8988T (cell line): ENCODE data around the gene TMEM215.
"Not testable (repeated sequence)": the region's sequence is repeated elsewhere in the genome, so short reads cannot be mapped to it uniquely, and the experiment has no call there.

Source experiments
- DNase-seq: peaks from one replicate; pipeline ENCODE4 v3.0.0; 2011

The TMEM215 gene, protein sequence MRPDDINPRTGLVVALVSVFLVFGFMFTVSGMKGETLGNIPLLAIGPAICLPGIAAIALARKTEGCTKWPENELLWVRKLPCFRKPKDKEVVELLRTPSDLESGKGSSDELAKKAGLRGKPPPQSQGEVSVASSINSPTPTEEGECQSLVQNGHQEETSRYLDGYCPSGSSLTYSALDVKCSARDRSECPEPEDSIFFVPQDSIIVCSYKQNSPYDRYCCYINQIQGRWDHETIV

DNA sequence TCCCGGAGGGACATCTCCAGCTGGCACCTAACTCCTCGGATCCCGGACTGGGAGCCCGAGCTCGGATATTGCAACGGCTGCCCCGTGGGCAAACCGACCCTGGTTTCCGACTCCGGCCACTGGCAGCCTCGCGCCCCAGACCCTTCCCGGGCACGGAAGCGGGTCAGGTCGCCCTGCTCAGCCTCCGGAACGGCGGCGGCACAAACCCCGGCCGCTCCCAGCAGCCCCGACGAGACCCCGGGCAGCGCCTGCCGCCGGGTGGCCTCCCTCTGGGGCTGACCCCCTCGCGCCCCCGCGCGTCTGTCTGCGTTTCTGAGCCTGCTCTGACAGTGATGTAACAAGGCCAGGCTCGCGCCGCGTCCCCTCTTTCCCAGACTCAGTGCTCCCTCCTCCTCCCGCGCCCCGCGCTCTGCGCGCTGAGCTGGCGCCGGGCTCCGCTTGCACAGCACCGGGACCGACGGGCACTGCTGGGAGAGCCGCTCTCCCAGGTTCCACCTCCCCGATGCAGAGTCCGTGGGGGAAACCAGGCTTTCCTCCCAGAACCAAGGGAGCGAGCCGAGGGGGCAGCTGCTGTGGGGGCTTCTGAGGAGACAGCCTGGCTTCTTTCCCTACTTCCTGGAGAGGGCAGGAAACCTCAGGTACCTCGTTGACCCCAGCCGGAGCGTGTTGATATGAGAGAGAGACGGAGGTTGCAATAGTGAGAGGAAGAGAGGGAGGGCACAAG lies at the start of gene TMEM215:
Gene TMEM215, plus strand, starts transcription at position 373 of the 724 bp plus-strand sequence. CDS start 644 bp downstream, outside the sequence.
- DNase-seq: no peak

- DNase-seq: no peak
Measured at GRCh38 chr9:32735476-32735875, 47.9 kb upstream of the TMEM215 start.

GRCh38 chr9:32737378-32737777 lies 46.0 kb upstream of the TMEM215 start:
- DNase-seq: no peak

GRCh38 chr9:32738501-32739172 lies 44.7 kb upstream of the TMEM215 start:
- no peak for DNase-seq

GRCh38 chr9:32741706-32742105 lies 41.6 kb upstream of the TMEM215 start:
- DNase-seq: no peak

GRCh38 chr9:32742296-32742695 lies 41.0 kb upstream of the TMEM215 start:
- no peak for DNase-seq

DNA sequence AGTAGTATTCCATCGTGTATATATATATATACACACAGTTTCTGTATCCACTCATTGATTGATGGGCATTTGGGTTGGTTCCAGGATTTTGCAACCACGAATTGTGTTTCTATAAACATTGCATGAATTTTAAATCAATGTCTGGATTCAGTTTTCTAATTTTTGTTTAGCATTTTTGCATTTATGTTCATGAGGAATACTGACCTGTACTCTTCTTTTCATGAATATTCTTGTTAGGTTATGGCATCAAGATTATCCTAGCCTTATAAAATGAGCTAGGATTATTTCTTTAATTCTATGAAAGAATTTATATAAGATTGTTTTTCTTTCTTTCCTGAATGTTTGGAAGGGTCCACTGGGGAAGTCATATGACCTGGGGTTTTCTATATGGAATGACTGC lies 35.3 kb upstream of the TMEM215 start:
- no peak for DNase-seq

DNA sequence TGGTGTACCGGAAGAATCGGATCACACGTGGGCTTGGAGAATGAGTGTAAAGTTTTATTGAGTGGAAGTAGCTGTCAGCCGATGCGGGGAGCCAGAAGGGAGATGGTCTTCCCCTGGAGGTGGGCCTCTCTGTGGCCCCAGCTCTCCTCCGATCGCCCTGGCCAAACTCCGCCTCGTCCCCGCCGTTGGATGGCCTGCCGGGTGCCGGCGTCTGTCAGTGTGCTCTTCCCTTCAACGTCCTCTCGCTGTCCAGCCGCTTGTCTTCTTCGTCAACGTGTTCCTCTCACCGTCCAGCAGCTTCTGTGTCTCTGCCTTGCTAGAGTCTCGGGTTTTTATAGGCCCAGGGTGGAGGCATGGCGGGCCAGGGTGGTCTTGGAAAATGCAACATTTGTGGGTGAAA lies 27.6 kb upstream of the TMEM215 start:
- DNase-seq: no peak

DNA sequence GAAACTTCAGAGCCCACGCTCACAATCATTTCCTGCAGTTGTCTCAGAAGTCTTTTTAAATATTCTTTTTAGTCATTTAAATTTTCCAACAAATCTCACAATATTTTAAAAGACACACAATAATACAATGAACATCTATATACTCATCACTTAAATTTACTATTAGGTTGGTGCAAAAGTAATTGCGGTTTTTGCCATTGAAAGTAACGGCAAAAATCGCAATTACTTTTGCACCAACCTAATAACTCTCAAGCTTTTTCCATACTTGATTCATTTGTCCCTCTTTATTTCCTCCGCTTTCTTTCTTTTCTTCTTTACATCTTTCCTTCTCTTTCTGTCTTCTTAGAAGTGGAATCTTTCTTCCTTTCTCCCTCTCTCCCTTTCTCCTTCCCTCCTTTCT lies 19.2 kb upstream of the TMEM215 start:
- DNase-seq: no peak

DNA sequence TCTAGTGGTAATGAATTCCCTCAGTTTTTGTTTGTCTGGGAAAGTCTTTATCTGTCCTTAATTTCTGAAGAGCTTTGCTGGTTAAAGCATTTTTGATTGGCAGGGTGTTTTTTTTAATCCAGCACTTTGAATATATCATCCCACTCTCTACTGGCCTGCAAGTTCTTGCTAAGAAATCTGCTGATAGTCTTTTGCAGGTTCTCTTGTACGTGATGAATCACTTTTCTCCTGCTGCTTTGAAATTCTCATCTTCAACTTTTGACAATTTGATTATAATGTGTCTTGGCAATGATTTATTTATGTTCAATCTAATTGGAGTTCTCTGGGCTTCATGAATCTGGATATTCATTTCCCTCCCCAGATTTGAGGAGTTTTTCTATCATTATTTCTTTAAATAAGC lies 8.1 kb upstream of the TMEM215 start:
- no peak for DNase-seq

- DNase-seq: no peak
Measured at GRCh38 chr9:32776201-32776600, 7.1 kb upstream of the TMEM215 start.

GRCh38 chr9:32782476-32783167 lies 718 bp upstream of the TMEM215 start:
- DNase-seq: no peak

DNA sequence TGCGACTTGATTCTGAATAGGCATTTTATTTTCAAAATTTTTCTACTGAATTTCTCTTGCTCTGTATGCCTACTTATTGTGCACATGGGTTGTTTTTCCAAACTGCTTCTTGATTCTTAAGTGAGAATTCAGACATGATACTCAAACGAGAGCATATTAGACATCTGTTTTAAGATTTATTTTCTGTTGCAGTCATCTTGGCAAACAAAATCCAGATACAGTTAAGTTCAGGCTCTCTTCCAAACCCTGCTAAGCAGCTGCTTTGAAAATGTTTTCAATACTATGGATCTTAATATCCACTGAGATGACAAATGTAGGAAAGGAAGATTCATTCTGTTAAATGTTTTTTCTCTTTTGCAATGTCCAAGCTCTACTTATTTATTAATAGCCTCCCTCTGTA lies 4.5 kb downstream of the TMEM215 start:
- DNase-seq: no peak

DNA sequence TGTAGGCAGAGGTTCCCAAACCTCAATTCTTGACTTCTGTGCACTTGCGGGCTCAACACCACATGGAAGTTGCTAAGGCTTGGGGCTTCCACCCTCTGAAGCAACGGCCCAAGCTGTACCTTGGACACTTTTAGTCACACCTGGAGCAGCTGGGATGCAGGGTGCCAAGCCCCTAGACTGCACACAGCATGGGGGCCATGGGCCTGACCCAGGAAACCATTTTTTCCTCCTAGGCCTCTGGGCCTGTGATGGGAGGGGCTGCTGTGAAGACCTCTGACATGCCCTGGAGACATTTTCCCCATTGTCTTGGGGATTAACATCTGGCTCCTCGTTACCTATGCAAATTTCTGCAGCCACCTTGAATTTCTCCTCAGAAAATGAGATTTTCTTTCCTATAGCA lies 12.7 kb downstream of the TMEM215 start:
- not testable (repeated sequence) for DNase-seq

- DNase-seq: no peak
Measured at GRCh38 chr9:32801530-32801929, 18.2 kb downstream of the TMEM215 start.

GRCh38 chr9:32807217-32807616 lies 23.9 kb downstream of the TMEM215 start:
- DNase-seq: no peak

- DNase-seq: no peak
Measured at GRCh38 chr9:32811246-32811645, 27.9 kb downstream of the TMEM215 start.

- DNase-seq: no peak
Measured at GRCh38 chr9:32820322-32820721, 37.0 kb downstream of the TMEM215 start.

DNA sequence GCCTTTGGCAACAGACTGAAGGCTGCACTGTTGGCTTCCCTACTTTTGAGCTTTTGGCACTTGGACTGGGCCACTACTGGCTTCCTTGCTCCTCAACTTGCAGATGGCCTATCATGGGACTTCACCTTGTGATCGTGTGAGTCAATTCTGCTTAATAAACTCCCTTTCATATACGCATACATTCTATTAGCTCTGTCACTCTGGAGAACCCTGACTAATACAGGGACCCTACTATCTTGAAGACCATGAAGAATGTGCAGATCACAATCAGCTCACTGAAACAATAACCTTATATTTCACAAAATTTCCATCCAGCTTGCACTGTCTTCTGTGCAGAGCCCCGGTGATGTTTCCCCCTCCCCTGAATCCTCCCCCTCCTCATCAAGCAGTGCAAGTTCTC lies 39.8 kb downstream of the TMEM215 start:
- no peak for DNase-seq

DNA sequence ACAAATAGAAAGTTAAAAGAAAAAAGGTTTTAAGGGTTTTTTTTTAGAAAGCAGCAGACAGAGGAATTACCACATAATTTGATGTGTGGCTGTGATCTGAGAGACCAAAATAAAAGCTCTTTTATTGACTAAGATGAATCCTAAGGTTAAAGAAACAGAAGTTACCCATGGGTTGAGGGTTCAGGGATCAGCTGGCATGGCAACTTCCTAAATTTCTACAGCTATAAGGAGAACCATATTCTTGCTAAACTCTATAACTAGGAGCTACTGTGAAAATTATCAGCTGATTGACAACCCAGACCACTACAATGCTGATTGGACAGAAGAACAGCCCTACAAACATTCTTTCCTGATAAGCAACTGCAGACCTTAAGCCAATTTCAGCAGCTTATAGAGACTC lies 40.2 kb downstream of the TMEM215 start:
- DNase-seq: no peak

DNA sequence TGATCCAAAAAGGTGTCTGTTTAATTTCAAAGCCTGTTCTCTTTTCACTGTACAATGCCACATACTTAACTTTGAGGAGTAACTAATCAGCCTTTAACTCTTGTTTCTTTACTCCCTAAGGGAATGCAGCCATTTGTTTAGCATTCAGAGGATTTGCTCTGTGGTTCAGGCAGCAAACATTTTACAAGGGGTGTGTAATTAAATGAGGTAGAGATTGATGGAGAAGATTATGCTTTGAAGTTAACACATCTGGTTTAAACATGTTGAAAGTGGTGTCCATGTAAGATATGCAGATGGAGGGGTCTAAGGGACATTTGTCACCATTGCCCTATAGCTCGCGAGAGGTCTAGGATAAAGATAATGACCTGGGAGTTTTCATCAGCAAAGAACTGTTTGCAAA lies 41.9 kb downstream of the TMEM215 start:
- DNase-seq: no peak

GRCh38 chr9:32828861-32829260 lies 45.5 kb downstream of the TMEM215 start:
- no peak for DNase-seq

- DNase-seq: no peak
Measured at GRCh38 chr9:32832346-32832745, 49.0 kb downstream of the TMEM215 start.
